HG02884 (cell line): ENCODE data around the gene MTX3.
A peak's percentile ranks its signal among the peaks of the same experiment; 100 is the strongest.

Experiments
- ATAC-seq: cut with Tn5 transposase; IDR thresholded peaks from one replicate; pipeline ENCODE4 v1.9.1; 2021; ENCODE audit warnings: mild to moderate bottlenecking, moderate library complexity; ENCODE audit not compliant: unreplicated experiment

The MTX3 gene, protein sequence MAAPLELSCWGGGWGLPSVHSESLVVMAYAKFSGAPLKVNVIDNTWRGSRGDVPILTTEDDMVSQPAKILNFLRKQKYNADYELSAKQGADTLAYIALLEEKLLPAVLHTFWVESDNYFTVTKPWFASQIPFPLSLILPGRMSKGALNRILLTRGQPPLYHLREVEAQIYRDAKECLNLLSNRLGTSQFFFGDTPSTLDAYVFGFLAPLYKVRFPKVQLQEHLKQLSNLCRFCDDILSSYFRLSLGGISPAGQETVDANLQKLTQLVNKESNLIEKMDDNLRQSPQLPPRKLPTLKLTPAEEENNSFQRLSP

DNA sequence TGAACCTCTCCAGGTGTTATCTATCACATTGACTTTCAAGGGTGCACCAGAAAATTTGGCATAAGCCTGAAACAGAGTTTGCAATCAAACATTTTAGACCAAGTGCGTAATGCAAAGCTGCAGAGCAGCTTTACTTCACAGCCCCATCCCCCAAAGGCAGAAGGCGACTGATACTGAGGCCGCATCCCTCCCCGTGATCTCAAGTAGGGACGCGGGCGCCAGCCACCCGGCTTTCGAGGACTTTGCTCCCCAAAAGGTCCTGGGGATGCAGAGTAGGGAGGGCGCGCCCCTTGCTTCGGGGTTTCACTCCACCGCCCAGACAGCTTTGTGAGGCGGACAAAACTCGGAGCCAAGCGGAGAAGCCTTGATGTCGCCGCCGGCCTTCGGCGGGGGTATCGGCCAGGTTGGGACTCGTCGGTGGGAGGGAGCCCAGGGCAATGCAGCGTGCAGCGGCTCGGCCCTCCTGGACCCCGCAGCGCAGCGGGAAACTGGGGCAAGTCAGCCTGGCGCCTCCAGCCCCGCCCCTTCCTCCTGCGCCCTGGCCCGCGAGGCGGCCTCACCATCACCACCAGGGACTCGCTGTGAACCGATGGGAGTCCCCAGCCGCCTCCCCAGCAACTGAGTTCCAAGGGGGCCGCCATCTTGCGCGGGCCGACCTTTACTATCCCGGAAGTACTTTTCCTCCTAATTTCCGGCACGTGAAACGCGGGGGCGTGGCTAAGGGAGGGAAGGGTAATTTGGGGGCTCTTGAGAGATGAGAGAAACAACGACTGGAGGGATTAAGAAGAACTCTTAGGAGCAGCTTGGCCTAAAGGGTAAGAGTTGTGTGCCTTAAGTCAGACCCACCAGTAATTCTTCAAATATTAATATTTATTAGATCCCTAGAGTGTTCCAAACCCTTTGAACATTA is at the start of gene MTX3:
TSS of gene MTX3 (minus strand) at position 665 of the 910 bp plus-strand sequence. CDS start at position 641, 24 bp downstream.
- ATAC-seq = peak; percentile 83

DNA sequence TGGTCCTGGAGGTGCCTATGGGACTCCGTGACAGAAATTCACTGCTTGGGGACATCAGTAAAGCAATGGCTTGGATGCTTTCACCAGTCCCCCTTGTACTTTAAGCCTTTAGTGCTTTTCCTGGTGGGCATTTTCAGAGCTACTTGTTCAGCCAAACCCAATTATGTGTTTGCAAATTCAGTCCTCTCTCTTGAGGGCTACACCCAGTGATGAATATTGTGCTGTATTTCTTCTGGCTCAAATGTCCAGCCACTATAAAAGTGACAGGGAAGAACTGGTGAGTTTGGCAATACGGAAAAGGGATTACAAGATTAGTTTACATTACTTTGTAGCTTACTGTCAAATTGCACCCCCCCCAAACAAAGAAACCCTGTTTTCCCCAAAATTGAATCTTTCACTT is 48.6 kb upstream of the MTX3 start:
- no peak for ATAC-seq

DNA sequence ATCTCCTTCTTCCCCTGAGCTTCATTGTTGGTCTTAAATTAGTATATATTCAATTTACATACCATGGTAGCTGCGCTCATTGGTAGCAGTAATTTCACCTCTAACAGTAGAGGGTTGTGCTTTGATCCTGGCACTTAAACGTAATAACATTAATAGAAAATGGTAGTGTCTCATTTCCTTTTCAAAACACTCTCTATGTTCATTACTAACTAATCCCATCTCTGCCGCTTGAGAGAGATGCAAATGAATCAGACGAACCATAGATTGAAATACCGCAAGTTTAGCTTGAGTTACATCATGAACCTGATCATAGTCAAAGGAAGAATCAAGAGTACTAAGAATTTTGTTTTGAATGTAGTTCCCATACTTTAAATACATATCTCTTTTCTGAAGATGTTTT is 46.3 kb upstream of the MTX3 start:
- ATAC-seq = no peak

DNA sequence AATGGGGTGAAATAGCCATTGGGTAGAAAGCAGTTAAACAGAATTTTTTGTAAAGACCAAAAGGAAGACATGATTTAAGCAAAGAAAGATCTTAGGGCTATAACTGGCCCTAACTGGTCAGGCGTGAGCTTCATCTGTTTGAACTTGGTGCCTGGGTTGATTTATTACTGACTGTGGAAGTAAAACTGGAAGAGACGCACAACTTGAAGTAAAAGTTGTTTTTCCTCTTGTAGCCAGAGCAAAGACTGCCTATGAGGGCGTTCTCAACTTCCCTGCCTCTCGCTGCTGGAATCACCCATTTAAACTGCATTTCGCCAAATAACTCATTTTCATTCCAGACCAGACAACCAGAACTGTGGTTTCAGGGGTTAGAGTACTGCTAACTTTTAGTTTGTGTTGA is 45.6 kb upstream of the MTX3 start:
- ATAC-seq = no peak

DNA sequence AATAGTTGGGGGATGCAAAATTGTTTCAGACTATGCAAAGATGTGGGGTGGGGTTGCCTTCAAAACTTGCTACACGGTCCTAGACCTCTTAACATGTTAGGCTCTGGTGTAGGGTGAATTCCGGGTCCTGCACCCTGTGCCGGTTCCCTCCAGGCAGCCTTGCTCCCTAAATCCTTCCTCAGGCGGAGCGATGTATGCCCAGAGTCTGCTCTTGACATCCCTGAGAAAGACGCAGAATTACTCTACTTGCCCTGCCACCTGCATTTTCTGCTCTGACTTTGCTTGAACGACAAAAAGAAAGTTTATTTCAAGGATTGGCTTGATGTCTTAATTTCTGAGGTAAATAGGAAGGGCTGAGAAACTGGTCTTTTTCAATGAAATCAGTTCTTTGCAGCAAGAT is 44.8 kb upstream of the MTX3 start:
- ATAC-seq = no peak

DNA sequence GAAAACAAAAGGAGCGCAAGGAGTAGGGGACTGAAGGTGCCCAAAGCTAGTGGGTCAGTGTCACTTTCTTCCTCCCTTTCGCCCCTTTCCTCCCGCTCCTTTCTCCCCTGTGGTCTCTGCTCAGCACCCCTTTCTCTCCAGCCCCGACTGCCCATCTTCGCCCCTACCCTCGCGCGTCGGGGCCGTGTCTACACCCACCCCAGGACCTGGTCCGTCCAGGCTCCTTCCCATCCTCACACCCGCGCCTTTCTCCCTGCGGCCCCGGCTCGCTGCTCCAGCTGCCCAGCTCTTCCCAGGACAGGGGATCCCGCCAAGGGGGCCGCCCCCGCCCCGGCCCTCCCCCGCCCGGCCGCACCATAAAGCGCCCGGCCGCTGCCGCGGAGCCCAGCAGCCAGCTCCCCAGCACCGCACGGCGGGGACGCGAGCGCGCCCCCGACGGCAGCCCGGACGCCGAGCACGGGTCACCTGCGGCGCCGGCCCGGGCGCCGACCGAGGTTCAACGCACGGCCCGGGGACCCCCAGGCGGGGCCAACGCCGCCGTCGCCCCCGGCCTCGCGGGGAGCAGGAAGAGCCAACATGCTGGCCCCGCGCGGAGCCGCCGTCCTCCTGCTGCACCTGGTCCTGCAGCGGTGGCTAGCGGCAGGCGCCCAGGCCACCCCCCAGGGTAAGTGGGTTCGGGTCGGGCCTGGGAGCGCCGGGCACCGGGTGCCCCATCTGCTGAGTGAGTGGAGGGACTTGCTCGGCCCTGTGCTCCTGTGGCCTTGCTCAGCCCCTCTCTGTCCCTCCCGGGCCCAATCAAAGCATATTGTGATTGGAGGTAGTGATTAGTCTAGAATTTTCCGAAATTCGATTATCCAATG is 44.1 kb upstream of the MTX3 start, which contains the start of gene THBS4:
TSS of gene THBS4 (plus strand) at position 387 of the 860 bp plus-strand sequence. CDS start at position 577, 190 bp downstream.
- ATAC-seq = no peak

DNA sequence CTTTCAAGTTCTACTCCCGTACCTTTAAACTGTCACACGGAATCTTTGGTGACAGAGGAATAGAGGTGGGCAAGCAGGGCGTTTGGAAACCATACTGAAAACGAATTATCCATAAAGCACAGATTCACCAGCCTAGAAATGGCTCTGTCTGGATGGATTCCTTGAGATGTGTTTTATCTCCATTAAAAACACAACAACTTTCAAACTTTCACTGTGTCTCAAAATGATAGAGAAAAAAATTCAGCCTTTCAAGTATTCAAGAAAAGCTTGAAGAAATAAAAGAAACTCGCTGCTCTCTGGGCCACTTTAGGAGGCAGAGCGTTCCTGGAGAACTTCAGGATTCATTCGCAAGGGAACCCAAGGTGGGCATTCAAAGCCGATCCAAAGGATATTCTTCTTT is 43.5 kb upstream of the MTX3 start:
- no peak for ATAC-seq

DNA sequence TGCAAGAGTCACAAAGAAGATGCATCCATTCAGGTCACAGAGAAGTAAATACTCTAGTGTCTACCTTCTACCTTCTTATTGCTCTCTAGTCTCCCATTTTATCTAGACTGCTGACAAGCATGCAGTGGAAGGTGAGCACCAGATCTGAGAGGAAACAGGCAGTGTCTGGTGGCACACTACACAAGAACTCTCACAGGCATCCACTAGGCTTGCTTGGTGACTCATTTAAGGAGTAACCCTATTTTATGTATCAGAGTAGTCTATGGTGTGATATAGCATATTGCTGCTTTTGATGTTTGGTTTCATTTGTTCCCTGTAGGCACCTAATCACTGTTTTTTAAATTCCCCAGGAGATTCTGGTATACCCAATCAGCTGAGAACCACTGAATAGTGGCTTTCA is 42.5 kb upstream of the MTX3 start:
- ATAC-seq = no peak

DNA sequence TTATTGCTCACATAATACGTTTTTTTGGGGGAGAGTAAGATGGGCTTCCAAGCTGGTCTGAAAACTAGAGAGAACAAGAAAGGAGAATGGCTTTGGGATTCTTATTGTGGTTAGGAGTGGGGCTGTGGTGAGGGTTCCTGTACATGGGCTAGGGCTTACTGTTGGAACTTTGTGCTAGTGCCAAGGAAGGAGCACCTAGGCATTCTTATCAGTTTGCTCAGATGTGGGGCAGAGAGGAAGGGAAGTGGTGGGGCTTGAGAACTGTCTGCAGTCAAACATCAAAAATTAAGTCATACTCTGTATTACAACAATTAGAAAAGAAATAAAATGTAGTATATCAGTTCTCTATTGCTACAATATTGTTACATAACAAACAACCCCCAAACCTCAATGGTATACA is 40.0 kb upstream of the MTX3 start:
- no peak for ATAC-seq

DNA sequence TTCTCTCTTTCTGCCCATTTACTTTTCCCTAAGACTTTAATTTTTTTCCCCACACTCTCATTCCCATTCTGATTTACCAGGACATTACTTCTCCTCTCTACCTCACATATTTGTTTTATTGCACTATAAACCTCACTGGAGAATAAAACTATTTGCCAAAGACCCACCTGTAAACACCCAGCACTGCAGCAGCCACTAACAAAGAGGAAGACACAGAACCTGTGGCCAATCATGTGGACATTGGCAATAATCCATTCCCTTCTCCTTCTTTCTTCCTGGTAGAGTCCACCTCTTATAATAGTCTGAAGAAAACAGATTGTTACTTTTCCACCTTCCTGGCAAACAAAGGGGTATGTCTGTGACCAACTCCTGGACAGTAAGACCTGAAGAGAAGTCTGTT is 35.8 kb upstream of the MTX3 start:
- no peak for ATAC-seq

DNA sequence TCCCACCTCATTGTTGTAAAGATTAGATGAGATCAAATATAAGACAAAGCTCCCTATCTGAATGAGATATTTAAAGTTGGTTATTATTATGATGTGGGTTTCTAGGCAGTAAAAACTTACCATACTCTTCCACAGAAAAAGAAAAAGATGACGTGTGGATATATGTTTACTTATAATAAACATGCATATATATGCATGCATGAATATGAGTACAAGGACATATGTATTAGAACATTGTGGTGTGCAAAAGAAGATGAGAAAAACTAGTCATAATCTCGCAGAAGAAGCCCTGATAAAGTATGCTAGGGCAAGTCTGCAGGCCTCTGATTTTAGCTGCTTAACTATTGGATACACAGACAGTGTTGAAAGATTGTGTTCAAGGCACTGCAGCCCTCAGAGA is 34.0 kb upstream of the MTX3 start:
- no peak for ATAC-seq

DNA sequence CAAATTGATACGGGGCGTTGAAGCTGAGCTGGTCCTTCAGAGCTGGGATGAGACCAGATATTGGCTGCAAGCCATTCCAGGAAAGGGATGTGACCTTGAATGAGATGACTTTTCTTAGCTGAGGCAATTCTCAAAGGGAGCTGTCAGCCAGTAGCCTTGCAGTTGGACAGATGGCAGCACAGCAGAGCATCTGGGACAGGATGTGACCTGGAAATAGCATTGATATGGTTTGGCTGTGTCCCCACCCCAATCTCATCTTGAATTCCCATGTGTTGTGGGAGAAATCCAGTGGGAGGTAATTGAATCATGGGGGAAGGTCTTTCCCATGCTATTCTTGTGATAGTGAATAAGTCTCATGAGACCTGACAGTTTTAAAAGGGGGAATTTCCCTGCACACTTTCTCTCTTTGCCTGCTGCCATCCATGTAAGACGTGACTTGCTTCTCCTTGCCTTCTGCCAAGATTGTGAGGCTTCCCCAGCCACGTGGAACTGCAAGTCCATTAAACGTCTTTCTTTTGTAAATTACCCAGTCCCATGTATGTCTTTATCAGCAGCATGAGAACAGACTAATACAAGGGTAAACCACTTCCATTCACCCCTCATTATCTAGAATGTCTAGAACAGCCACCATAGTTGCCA is 19.8 kb upstream of the MTX3 start:
- ATAC-seq = no peak

DNA sequence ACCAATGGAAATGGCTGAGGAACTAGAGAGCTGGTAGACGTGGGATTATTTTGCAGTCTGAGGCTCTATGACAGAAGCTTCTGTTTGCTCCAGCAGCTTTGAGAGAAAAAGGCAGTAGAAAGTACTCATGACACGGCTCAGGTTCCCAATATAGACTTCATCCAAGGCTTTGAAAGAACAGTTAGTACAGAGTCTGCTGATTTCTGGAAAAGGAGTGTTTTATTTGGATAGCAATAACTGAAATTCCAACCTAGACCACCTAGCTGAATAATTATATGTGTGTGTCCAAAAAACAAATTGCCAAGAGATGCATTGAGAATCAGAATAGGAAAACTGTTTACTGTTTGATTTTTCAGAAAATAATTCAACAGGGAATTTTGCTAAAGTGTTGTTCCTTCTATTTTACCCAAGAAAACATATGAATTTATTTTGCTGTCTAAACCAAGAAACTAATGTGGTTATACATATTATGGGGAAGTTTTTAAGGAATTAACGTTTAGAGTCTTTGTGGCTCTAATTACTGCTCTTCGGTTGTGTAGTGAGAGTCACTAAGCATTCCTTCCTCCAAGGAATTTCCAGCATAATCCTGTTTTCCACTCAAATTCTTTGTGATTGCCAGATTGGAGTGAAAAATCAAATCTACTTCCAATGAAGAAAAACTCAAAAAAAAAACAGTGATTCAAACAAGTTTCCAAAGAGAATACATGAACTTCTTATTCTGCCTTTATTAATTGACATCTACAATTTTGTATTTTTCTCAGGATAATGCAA is 18.1 kb upstream of the MTX3 start:
- ATAC-seq = no peak

DNA sequence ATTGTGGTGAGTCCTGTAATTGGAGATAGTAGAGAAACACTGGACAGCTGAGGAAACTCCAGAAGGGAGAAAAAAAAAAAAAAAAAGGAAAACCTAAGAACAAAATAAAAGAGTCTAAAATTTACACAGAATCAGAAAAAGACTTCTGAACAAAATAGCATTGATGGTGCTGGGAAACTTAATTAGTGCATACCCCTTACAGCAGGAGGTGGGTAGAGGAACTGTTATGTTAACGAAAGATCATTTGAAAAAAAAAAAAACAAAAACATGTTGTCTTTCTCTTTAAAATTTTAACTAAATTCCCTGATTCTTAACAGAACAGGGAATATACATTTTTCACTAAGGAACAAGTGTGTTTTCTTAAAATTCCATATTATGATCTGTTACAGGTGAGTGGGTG is 11.6 kb upstream of the MTX3 start:
- ATAC-seq = no peak

DNA sequence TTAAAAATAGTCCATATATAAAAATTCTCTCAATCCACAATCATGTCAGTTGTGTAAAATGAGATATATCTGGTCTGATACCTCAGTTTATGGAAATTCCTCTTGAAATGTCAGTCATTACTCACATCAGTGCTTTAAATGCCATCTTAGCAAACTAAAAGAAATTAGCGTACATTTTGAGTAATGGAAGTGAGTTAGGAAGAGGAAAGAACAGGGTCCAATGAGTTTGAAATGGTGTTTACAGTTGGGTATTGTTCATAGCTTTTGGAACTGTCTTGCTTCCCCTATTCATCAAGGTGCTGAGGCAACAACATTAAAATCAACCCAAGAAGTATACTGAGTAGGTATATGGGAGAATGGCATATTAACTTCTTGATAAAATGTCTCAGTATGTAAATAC is 8.7 kb upstream of the MTX3 start:
- no peak for ATAC-seq

DNA sequence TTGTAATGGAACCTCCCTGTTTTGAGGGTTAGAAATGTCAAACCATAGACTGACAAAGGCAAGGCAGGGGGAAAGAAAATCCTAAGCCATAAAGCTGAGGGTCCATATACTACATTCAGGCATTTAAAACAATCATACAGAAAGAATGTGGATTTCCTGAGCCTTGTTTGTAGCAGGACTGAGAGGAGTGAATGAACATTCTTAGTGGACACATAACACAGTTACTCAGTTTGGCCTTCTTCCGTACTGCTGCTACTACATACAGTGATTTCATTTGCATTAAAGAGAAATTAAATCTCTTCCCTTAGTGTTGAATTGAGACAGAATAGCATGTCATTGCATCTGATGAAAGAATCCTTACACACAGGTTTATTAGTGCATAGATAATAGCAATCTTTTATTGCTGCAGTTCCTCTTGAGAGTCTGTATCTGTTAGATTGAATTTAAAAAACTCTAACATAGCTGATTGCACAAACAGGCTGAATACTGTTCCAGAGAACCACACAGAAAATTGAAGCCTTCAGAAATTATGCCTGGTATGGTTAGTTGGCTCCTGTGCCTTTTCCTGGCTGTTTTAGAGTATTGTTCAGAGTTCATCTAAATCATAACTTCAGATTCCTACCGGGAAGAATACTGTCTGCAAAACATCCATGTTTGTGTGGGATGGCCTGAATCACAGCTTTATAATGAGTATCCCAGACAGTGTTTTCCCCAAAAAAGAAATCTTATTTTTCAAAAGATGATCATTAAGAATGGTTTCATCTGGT is 2.0 kb upstream of the MTX3 start:
- ATAC-seq = no peak

DNA sequence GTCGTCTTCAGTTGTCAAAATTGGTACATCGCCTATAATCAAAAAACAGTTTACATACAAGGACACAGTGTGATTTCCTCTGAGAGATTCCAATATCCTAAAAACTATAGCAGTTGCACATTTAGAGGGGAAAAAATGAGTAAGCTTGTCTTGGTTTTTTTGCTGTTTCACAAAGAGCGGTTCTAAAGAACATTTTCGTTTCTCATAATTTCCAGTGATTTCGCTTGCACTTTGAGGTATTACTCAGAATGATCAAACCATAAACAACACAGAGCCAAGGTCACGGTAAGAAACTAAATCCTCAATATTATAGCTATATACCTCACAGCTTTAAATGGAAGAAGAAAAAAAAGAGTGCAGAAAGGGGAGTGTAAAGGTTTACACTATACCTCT is 861 bp downstream of the MTX3 start:
- ATAC-seq = peak; percentile 53

DNA sequence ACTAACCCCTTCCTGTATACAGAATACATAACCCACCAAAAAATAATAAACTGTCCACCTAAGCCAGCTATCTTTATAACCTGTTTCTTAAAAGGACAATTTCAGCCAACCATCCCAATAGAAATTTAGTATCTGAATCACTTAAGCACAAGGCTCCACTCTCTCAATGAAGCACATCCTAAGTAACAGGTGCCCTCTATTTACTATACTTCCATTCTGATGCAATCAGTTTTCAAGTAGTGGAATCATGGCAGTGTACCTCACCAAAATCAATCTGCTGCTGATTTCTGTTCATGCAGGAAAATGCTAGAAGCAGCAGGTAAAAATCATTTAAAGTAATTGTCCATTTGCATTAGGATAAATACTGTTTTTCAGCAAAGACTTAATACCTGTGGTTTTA is 4.8 kb downstream of the MTX3 start:
- no peak for ATAC-seq

DNA sequence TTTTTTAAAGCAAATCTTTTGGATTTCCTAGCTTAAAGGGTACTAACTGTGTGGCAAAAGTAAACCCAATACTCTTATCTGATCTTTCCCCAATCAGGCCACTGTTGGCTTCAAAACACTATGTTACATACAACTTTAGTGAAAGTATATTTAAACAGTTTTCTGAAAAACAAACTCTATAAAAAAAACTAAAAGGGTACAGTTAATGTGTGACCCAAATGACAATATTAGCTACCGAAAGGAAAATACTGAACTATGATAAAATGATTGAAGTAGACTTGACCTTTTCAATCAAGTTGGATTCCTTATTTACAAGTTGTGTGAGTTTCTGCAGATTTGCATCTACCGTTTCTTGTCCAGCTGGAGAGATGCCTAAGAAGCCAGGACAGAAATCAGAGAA is 5.8 kb downstream of the MTX3 start:
- no peak for ATAC-seq
